H9 (cell line): Measurements from ENCODE around the gene RPS15. TPM values are rescaled to one million over a fixed set of nuclear protein-coding genes. Genes with fewer than 3 reads are reported as not detected.
A peak's percentile ranks its signal among the peaks of the same experiment; 100 is the strongest.

Experiments used
- DNase-seq: peaks from one replicate; pipeline ENCODE4 v3.0.0-alpha.2; 2017
- H2AFZ ChIP-seq: one replicate; pipeline ENCODE4 v1.6.1; 2013; ENCODE audit warnings: mild to moderate bottlenecking, low read length, control low read depth, moderate library complexity
- H2AK5ac ChIP-seq: 2 replicates; pipeline ENCODE4 v1.6.1; 2013; ENCODE audit warnings: low read length, control low read depth, mixed read lengths; ENCODE audit not compliant: insufficient read length
- H2BK120ac ChIP-seq: one replicate; pipeline ENCODE4 v1.6.1; 2013; ENCODE audit warnings: low read depth, mild to moderate bottlenecking, low read length, control low read depth, inconsistent platforms; ENCODE audit not compliant: poor library complexity, severe bottlenecking
- H2BK12ac ChIP-seq: 2 replicates; pipeline ENCODE4 v1.6.1; 2013; ENCODE audit warnings: low read length, control low read depth, mixed read lengths, low read depth; ENCODE audit not compliant: insufficient read length
- H2BK15ac ChIP-seq: 2 replicates; pipeline ENCODE4 v1.6.1; 2013; ENCODE audit warnings: low read depth, low read length, control low read depth
- H2BK20ac ChIP-seq: one replicate; pipeline ENCODE4 v1.6.1; 2013; ENCODE audit warnings: low read depth, mild to moderate bottlenecking, low read length, control low read depth, inconsistent platforms; ENCODE audit not compliant: poor library complexity, severe bottlenecking
- H2BK5ac ChIP-seq: 2 replicates; pipeline ENCODE4 v1.6.1; 2013; ENCODE audit warnings: low read length, control low read depth, mixed read lengths; ENCODE audit not compliant: insufficient read length
- H3K14ac ChIP-seq: 2 replicates; pipeline ENCODE4 v1.6.1; 2013; ENCODE audit warnings: low read length, control low read depth; ENCODE audit not compliant: insufficient read depth
- H3K18ac ChIP-seq: 2 replicates; pipeline ENCODE4 v1.6.1; 2013; ENCODE audit warnings: low read depth, mild to moderate bottlenecking, mixed read lengths, low read length, control low read depth; ENCODE audit not compliant: insufficient read length
- H3K23ac ChIP-seq: 2 replicates; pipeline ENCODE4 v1.6.1; 2013; ENCODE audit warnings: low read length, control low read depth, mixed read lengths, low read depth; ENCODE audit not compliant: insufficient read length
- H3K23me2 ChIP-seq: 2 replicates; pipeline ENCODE4 v1.6.1; 2013; ENCODE audit warnings: low read depth, mild to moderate bottlenecking, mixed read lengths, low read length, control low read depth; ENCODE audit not compliant: insufficient read length, poor library complexity, severe bottlenecking
- H3K27ac ChIP-seq: 2 replicates; pipeline ENCODE4 v1.5.1; 2013; ENCODE audit warnings: low read length, control low read depth, mixed read lengths, low read depth; ENCODE audit not compliant: insufficient read length
- H3K27me3 ChIP-seq: 2 replicates; pipeline ENCODE4 v1.6.1; 2013; ENCODE audit warnings: low read length, control low read depth, inconsistent platforms; ENCODE audit not compliant: insufficient read depth
- H3K4ac ChIP-seq: 2 replicates; pipeline ENCODE4 v1.6.1; 2013; ENCODE audit warnings: low read depth, mild to moderate bottlenecking, control low read depth, inconsistent platforms, low read length, moderate library complexity
- H3K4me1 ChIP-seq: 2 replicates; pipeline ENCODE4 v1.6.1; 2013; ENCODE audit warnings: low read length, control low read depth, inconsistent platforms; ENCODE audit not compliant: insufficient read depth
- H3K4me2 ChIP-seq: 2 replicates; pipeline ENCODE4 v1.6.1; 2013; ENCODE audit warnings: low read length, control low read depth, mixed read lengths; ENCODE audit not compliant: insufficient read length, insufficient read depth
- H3K56ac ChIP-seq: 2 replicates; pipeline ENCODE4 v1.6.1; 2013; ENCODE audit warnings: low read depth, mild to moderate bottlenecking, mixed read lengths, low read length, control low read depth; ENCODE audit not compliant: insufficient read length
- H3K79me1 ChIP-seq: 2 replicates; pipeline ENCODE4 v1.6.1; 2013; ENCODE audit warnings: low read depth, mild to moderate bottlenecking, moderate library complexity, low read length, control low read depth, inconsistent platforms; ENCODE audit not compliant: insufficient read depth, poor library complexity, severe bottlenecking
- H3K79me2 ChIP-seq: 2 replicates; pipeline ENCODE4 v1.6.1; 2013; ENCODE audit warnings: low read length, control low read depth, inconsistent platforms; ENCODE audit not compliant: insufficient read depth
- H3K9ac ChIP-seq: 2 replicates; pipeline ENCODE4 v1.6.1; 2013; ENCODE audit warnings: low read length, control low read depth, mixed read lengths; ENCODE audit not compliant: insufficient read length; ENCODE audit errors: extremely low read depth
- H3K9me3 ChIP-seq: one replicate; pipeline ENCODE4 v1.6.1; 2013; ENCODE audit warnings: low read depth, low read length, inconsistent platforms; ENCODE audit not compliant: control insufficient read depth
- H3T11ph ChIP-seq: one replicate; pipeline ENCODE4 v1.6.1; 2013; ENCODE audit warnings: mild to moderate bottlenecking, low read length, control low read depth, inconsistent platforms
- H4K20me1 ChIP-seq: one replicate; pipeline ENCODE4 v1.6.1; 2013; ENCODE audit not compliant: control insufficient read depth, insufficient read length, insufficient read depth
- H4K5ac ChIP-seq: 2 replicates; pipeline ENCODE4 v1.6.1; 2013; ENCODE audit warnings: low read depth, mild to moderate bottlenecking, mixed read lengths, low read length, control low read depth; ENCODE audit not compliant: insufficient read length
- H4K8ac ChIP-seq: replicated peaks from 2 replicates; pipeline ENCODE4 v1.6.1; 2013; ENCODE audit warnings: low read length, control low read depth, mixed read lengths, low read depth; ENCODE audit not compliant: insufficient read length
- H4K91ac ChIP-seq: 2 replicates; pipeline ENCODE4 v1.6.1; 2013; ENCODE audit warnings: low read depth, mild to moderate bottlenecking, moderate library complexity, mixed read lengths, low read length, control low read depth; ENCODE audit not compliant: insufficient read length
- H3K27ac Mint-ChIP-seq, 3 experiments: 2 replicates in 2 of 3; 3 replicates in 1 of 3; pipeline ENCODE4 v1.8.0; 2020 to 2021; ENCODE audit warnings: mixed read lengths in 3 of 3, mild to moderate bottlenecking in 1 of 3, moderate library complexity in 1 of 3
- H3K27me3 Mint-ChIP-seq: 2 replicates; pipeline ENCODE4 v1.8.0; 2021; ENCODE audit warnings: low read depth, mild to moderate bottlenecking, moderate library complexity, mixed read lengths
- H3K36me3 Mint-ChIP-seq, 3 experiments: 2 replicates in 2 of 3; 3 replicates in 1 of 3; pipeline ENCODE4 v1.8.0; 2020 to 2021; ENCODE audit warnings: low read depth in 3 of 3, mixed read lengths in 3 of 3; ENCODE audit not compliant: insufficient read depth in 1 of 3
- H3K4me1 Mint-ChIP-seq, 2 experiments: 2 replicates each; pipeline ENCODE4 v1.8.0; 2020; ENCODE audit warnings: mixed read lengths in 2 of 2
- H3K4me3 Mint-ChIP-seq, 2 experiments: 2 replicates in 1 of 2; 3 replicates in 1 of 2; pipeline ENCODE4 v1.8.0; 2020 to 2021; ENCODE audit warnings: mild to moderate bottlenecking in 2 of 2, mixed read lengths in 2 of 2, moderate library complexity in 1 of 2
- H3K9me3 Mint-ChIP-seq, 2 experiments: 2 replicates in 1 of 2; 3 replicates in 1 of 2; pipeline ENCODE4 v1.8.0; 2020; ENCODE audit warnings: mild to moderate bottlenecking in 2 of 2, mixed read lengths in 2 of 2, moderate library complexity in 1 of 2
- WGBS: extraction: QIAGEN DNeasy Blood & Tissue Kit; methylation state at CpG from one replicate; pipeline ENCODE4 v1.1.7; 2013; ENCODE audit warnings: missing lambda C conversion rate, low lambda C conversion rate, mixed read lengths; ENCODE audit not compliant: insufficient read length; ENCODE audit errors: extremely low coverage; 5-methylcytosine and 5-hydroxymethylcytosine counted together
- total RNA-seq: library from RNA; stranded (reverse); gene quantifications from 2 replicates; pipeline ENCODE4 v1.2.1, GENCODE V29; 2021
- TF ChIP-seq, protein P1 (sequence below): fragments of 200-600 bp; sonication (generic); conservative IDR thresholded peaks from 3 replicates; pipeline ENCODE4 v1.8.0; 2021; ENCODE audit warnings: antibody characterized with exemption, mild to moderate bottlenecking

Gene RPS15
- total RNA-seq, 1 experiment from 2014 or later: 1,628 TPM

DNA sequence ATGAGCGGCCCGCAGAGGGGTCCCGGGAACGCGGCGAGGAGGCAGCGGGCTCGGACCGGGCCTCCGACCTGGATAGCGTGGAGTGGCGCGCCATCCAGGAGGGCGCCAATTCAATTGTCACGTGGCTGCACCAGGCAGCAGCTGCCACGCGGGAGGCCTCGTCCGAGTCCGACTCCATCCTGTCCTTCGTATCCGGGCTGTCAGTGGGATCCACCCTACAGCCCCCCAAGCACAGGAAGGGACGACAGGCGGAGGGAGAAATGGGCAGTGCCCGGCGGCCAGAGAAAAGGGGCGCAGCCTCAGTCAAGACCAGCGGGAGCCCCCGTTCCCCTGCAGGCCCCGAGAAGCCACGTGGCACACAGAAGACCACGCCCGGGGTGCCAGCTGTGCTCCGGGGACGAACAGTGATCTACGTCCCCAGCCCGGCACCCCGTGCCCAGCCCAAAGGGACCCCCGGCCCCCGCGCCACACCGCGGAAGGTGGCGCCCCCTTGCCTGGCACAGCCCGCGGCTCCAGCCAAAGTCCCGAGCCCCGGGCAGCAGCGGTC lies 30.2 kb downstream of the RPS15 start:
- H3K4me1 ChIP-seq: no peaks in the 10 kb centered on the region
- H3K27me3 ChIP-seq: peaks cover 61% of the 10 kb centered on the region
- no peak overlapping the region for H2BK5ac ChIP-seq
- no peak overlapping the region for H2BK15ac ChIP-seq
- H3K4ac ChIP-seq: no peak overlapping the region
- no peak overlapping the region for H4K8ac ChIP-seq
- no peak overlapping the region for H2AFZ ChIP-seq
- H3K27ac ChIP-seq: no peak overlapping the region
- no peaks in the 10 kb centered on the region for H3K9me3 ChIP-seq
- no peaks in the 10 kb centered on the region for H3K79me1 ChIP-seq
- Mint-ChIP-seq H3K4me3 (peak overlapping the region; percentile 8 to 67; a peak in 1 of 5 replicates), H3K9me3 (no peaks in the 10 kb centered on the region), H3K27ac (no peak overlapping the region), H3K36me3 (no peaks in the 10 kb centered on the region), H3K27me3 (peaks cover 83% of the 10 kb centered on the region), H3K4me1 (peaks cover 2 to 9% of the 10 kb centered on the region in 2 experiments; a peak in 3 of 4 replicates)
- peaks cover 3% of the 10 kb centered on the region for H4K20me1 ChIP-seq
- H3K4me2 ChIP-seq: no peak overlapping the region
- H2BK120ac ChIP-seq: no peak overlapping the region
- H3K79me2 ChIP-seq: no peaks in the 10 kb centered on the region
- WGBS: no CpG with 5 or more reads among the region's 49 CpGs
- H4K5ac ChIP-seq: no peak overlapping the region
- no peak overlapping the region for H2AK5ac ChIP-seq
- TF ChIP-seq, protein P1, sequence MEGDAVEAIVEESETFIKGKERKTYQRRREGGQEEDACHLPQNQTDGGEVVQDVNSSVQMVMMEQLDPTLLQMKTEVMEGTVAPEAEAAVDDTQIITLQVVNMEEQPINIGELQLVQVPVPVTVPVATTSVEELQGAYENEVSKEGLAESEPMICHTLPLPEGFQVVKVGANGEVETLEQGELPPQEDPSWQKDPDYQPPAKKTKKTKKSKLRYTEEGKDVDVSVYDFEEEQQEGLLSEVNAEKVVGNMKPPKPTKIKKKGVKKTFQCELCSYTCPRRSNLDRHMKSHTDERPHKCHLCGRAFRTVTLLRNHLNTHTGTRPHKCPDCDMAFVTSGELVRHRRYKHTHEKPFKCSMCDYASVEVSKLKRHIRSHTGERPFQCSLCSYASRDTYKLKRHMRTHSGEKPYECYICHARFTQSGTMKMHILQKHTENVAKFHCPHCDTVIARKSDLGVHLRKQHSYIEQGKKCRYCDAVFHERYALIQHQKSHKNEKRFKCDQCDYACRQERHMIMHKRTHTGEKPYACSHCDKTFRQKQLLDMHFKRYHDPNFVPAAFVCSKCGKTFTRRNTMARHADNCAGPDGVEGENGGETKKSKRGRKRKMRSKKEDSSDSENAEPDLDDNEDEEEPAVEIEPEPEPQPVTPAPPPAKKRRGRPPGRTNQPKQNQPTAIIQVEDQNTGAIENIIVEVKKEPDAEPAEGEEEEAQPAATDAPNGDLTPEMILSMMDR: no peak
- peaks cover 9% of the 10 kb centered on the region for H3K23me2 ChIP-seq
- H3K14ac ChIP-seq: no peak overlapping the region
- H2BK12ac ChIP-seq: no peak overlapping the region
- H2BK20ac ChIP-seq: no peak overlapping the region
- H3K56ac ChIP-seq: no peak overlapping the region
- no peak overlapping the region for H3K18ac ChIP-seq
- no peak overlapping the region for H4K91ac ChIP-seq
- no peak overlapping the region for H3T11ph ChIP-seq
- DNase-seq: no peak
- no peak overlapping the region for H3K23ac ChIP-seq
- H3K9ac ChIP-seq: no peak overlapping the region
